ENCODE results near the gene NAA38.
A peak's percentile ranks its signal among the peaks of the same experiment; 100 is the strongest.

Gene NAA38

DNA sequence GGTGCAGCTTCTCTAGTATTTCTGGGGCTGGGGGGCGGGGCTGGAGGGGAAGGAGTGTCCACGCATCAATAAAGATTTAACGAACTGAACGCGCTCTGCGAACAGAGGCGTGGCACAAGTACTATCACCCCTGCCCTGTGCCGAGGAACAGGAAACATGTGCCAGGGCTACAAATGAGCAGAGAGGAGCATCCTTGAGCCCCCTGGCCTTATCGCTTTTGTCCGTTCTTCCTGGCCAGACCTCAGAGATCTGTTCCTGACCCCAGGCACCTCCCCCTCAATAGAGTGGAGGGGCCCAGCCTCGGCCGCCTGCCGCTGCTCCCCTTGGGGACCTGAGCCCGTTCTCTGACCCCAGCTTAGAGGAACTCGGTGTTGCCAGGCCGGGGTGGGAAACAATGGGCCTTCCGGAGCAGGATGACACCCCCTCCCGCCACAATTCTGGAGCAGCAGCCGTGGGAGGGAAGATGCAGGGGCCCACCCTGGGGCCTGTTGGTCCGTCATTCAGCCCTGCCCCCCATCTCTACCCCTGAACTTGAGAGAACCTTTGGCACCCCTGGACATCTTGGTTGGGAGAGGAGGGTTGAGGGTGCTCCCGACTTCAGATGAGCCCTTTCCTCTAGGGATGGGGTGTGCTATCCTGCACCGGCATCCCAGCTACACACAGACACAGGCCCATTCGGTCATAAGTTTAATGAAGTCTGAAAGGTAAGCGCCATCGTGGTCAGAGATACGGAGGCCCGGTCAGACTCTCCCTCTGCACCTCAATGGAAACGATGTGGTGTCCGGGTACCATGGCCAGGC lies 1.1 kb downstream of the NAA38 start:
- no peak overlapping the region for H2BK12ac ChIP-seq (ENCODE audit: low read length in 2 of 2)
- H3K79me1 ChIP-seq (replicated peaks; ENCODE audit: low read length, poor library complexity, severe bottlenecking) = peaks cover 38% of the 10 kb centered on the region
- H3K4me1 ChIP-seq (ENCODE audit: control insufficient read depth, insufficient read depth, low read depth, low read length) = peaks cover 37% of the 10 kb centered on the region
- H3K4ac ChIP-seq (ENCODE audit: low read depth in 1 of 2, low read length in 2 of 2) = peak overlapping the region; percentile 2 to 15
- 10% methylated on average over 26 of the region's 29 CpGs for WGBS
- H3K36me3 ChIP-seq (ENCODE audit: control insufficient read depth in 1 of 2, insufficient read depth in 2 of 2, low read depth in 1 of 2, low read length in 2 of 2) = peaks cover 34 to 42% of the 10 kb centered on the region in 2 experiments
- H3K23ac ChIP-seq (ENCODE audit: low read length in 2 of 2) = no peak overlapping the region
- H3K9me3 ChIP-seq (ENCODE audit: control insufficient read depth, low read length) = no peaks in the 10 kb centered on the region
- H3K18ac ChIP-seq (ENCODE audit: low read depth in 1 of 2, low read length in 2 of 2) = peak overlapping the region; percentile 8 to 22
- no peak overlapping the region for H2BK15ac ChIP-seq (ENCODE audit: low read depth, poor library complexity, severe bottlenecking)
- peak overlapping the region; percentile 96 for H3K9ac ChIP-seq (ENCODE audit: low read length)
- H2AK5ac ChIP-seq (ENCODE audit: low read length, severe bottlenecking) = no peak overlapping the region
- H3K14ac ChIP-seq (ENCODE audit: low read length in 2 of 2) = no peak overlapping the region
- no peak overlapping the region for H2BK5ac ChIP-seq (ENCODE audit: low read depth, low read length, poor library complexity, severe bottlenecking)
- peak overlapping the region; percentile 56 to 94 for H3K4me3 ChIP-seq (ENCODE audit: insufficient read depth in 1 of 2, low read depth in 1 of 2, low read length in 2 of 2)
- no peak overlapping the region for H4K8ac ChIP-seq (ENCODE audit: low read length)
- H3K27me3 ChIP-seq (ENCODE audit: control insufficient read depth in 1 of 2, insufficient read depth in 1 of 2, low read length in 2 of 2) = no peaks in the 10 kb centered on the region
- peak overlapping the region; percentile 12 for H2BK120ac ChIP-seq (ENCODE audit: low read depth, low read length)
- H4K91ac ChIP-seq (ENCODE audit: low read length) = no peak overlapping the region
- peak overlapping the region; percentile 57 for H3K27ac ChIP-seq (ENCODE audit: low read length, poor library complexity, severe bottlenecking)
- H3K4me2 ChIP-seq (ENCODE audit: low read length, poor library complexity, severe bottlenecking) = peak overlapping the region; percentile 77
- no peak overlapping the region for H2AFZ ChIP-seq (ENCODE audit: low read depth, low read length)
- DNase-seq = no peak

- peak overlapping the region; percentile 39 for H2BK120ac ChIP-seq (ENCODE audit: low read depth, low read length)
- no peaks in the 10 kb centered on the region for H3K9me3 ChIP-seq (ENCODE audit: control insufficient read depth, low read length)
- peak overlapping the region in 1 of 2 experiments; percentile 87 for H3K14ac ChIP-seq (ENCODE audit: low read length in 2 of 2)
- peaks cover 39 to 42% of the 10 kb centered on the region in 2 experiments for H3K36me3 ChIP-seq (ENCODE audit: control insufficient read depth in 1 of 2, insufficient read depth in 2 of 2, low read depth in 1 of 2, low read length in 2 of 2)
- no peaks in the 10 kb centered on the region for H3K27me3 ChIP-seq (ENCODE audit: control insufficient read depth in 1 of 2, insufficient read depth in 1 of 2, low read length in 2 of 2)
- H3K18ac ChIP-seq (ENCODE audit: low read depth in 1 of 2, low read length in 2 of 2) = peak overlapping the region; percentile 71 to 97
- H3K27ac ChIP-seq (ENCODE audit: low read length, poor library complexity, severe bottlenecking) = peak overlapping the region; percentile 19
- peak overlapping the region; percentile 56 to 94 for H3K4me3 ChIP-seq (ENCODE audit: insufficient read depth in 1 of 2, low read depth in 1 of 2, low read length in 2 of 2)
- no peak overlapping the region for H2AFZ ChIP-seq (ENCODE audit: low read depth, low read length)
- peak overlapping the region; percentile 55 to 87 for H3K4ac ChIP-seq (ENCODE audit: low read depth in 1 of 2, low read length in 2 of 2)
- peaks cover 37% of the 10 kb centered on the region for H3K4me1 ChIP-seq (ENCODE audit: control insufficient read depth, insufficient read depth, low read depth, low read length)
- peak overlapping the region; percentile 77 for H3K4me2 ChIP-seq (ENCODE audit: low read length, poor library complexity, severe bottlenecking)
- H4K8ac ChIP-seq (ENCODE audit: low read length) = peak overlapping the region; percentile 30
- peaks cover 35% of the 10 kb centered on the region for H3K79me1 ChIP-seq (replicated peaks; ENCODE audit: low read length, poor library complexity, severe bottlenecking)
- peak overlapping the region; percentile 95 for H4K91ac ChIP-seq (ENCODE audit: low read length)
- peak; percentile 57 for DNase-seq
- peak overlapping the region in 1 of 2 experiments; percentile 81 for H3K23ac ChIP-seq (ENCODE audit: low read length in 2 of 2)
- H2AK5ac ChIP-seq (ENCODE audit: low read length, severe bottlenecking) = no peak overlapping the region
- peak overlapping the region in 1 of 2 experiments; percentile 90 for H2BK12ac ChIP-seq (ENCODE audit: low read length in 2 of 2)
- 2% methylated on average over 13 of the region's 15 CpGs for WGBS
- no peak overlapping the region for H2BK15ac ChIP-seq (ENCODE audit: low read depth, poor library complexity, severe bottlenecking)
- H2BK5ac ChIP-seq (ENCODE audit: low read depth, low read length, poor library complexity, severe bottlenecking) = no peak overlapping the region
- peak overlapping the region; percentile 96 for H3K9ac ChIP-seq (ENCODE audit: low read length)
Observed at GRCh38 chr17:7855660-7856010, 1.7 kb downstream of the NAA38 start.

DNA sequence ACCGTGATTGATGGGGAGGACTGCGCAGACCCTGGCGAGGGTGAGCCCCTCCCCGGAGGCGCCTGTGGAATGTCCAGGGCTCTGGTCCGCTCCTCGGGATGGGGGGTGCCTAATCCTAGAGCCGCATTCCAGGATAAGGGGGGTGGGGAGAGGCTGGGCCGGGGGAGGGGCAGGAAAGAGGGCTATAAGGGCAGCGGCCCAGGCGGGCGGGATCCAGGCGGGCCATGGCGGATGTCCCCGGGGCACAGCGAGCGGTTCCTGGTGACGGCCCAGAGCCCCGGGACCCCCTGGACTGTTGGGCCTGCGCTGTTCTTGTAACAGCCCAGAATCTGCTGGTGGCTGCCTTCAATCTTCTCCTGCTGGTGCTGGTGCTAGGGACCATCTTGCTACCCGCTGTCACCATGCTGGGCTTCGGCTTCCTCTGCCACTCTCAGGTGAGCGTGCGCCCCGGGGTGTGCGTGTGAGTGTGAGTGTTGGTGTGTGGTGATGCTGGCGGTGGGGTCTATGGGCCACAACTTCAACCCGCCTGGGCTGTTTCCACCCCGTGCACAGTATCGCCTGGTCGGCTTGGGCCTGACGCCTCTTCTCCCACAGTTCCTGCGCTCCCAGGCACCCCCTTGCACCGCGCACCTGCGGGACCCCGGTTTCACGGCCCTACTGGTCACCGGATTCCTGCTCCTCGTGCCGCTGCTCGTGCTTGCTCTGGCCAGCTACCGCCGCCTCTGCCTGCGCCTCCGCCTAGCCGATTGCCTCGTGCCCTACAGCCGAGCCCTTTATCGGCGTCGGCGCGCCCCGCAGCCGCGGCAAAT lies 2.3 kb downstream of the NAA38 start, which contains the start of gene TMEM88:
Gene TMEM88 (plus strand): TSS at position 216 of the 809 bp plus-strand sequence. CDS start 9 bp downstream, at position 225.
- Histone ChIP-seq H3K27me3 (ENCODE audit: control insufficient read depth in 1 of 2, insufficient read depth in 1 of 2, low read length in 2 of 2) (no peaks in the 10 kb centered on the region), H2AFZ (ENCODE audit: low read depth, low read length) (no peak within 1 kb of the TSS), H3K23ac (ENCODE audit: low read length in 2 of 2) (peak within 1 kb of the TSS in 1 of 2 experiments; percentile 81), H2AK5ac (ENCODE audit: low read length, severe bottlenecking) (peak within 1 kb of the TSS; percentile 14), H3K36me3 (ENCODE audit: control insufficient read depth in 1 of 2, insufficient read depth in 2 of 2, low read depth in 1 of 2, low read length in 2 of 2) (peaks cover 41 to 42% of the 10 kb centered on the region in 2 experiments), H2BK5ac (ENCODE audit: low read depth, low read length, poor library complexity, severe bottlenecking) (no peak within 1 kb of the TSS), H2BK12ac (ENCODE audit: low read length in 2 of 2) (peak within 1 kb of the TSS in 1 of 2 experiments; percentile 90), H4K91ac (ENCODE audit: low read length) (peak within 1 kb of the TSS; percentile 95), H3K4me2 (ENCODE audit: low read length, poor library complexity, severe bottlenecking) (peak within 1 kb of the TSS; percentile 77), H3K4me1 (ENCODE audit: control insufficient read depth, insufficient read depth, low read depth, low read length) (peaks cover 37% of the 10 kb centered on the region), H3K14ac (ENCODE audit: low read length in 2 of 2) (peak within 1 kb of the TSS in 1 of 2 experiments; percentile 87), H3K9ac (ENCODE audit: low read length) (peak within 1 kb of the TSS; percentile 96), H2BK15ac (ENCODE audit: low read depth, poor library complexity, severe bottlenecking) (peak within 1 kb of the TSS; percentile 60), H3K18ac (ENCODE audit: low read depth in 1 of 2, low read length in 2 of 2) (peak within 1 kb of the TSS; percentile 71 to 97), H3K27ac (ENCODE audit: low read length, poor library complexity, severe bottlenecking) (peak within 1 kb of the TSS; percentile 19), H3K4ac (ENCODE audit: low read depth in 1 of 2, low read length in 2 of 2) (peak within 1 kb of the TSS; percentile 55 to 87), H2BK120ac (ENCODE audit: low read depth, low read length) (peak within 1 kb of the TSS; percentile 39), H3K4me3 (ENCODE audit: insufficient read depth in 1 of 2, low read depth in 1 of 2, low read length in 2 of 2) (peak within 1 kb of the TSS; percentile 56 to 94), H3K79me1 (replicated peaks; ENCODE audit: low read length, poor library complexity, severe bottlenecking) (peaks cover 31% of the 10 kb centered on the region), H3K9me3 (ENCODE audit: control insufficient read depth, low read length) (no peaks in the 10 kb centered on the region), H4K8ac (ENCODE audit: low read length) (peak within 1 kb of the TSS; percentile 30)
- WGBS = 3% methylated on average over 47 of the region's 57 CpGs
- DNase-seq = peak; percentile 50
